ENCODE data around the gene CACNA1S.

The CACNA1S gene

GRCh38 chr1:201023920-201024624 lies 88.2 kb downstream of the CACNA1S start:
- no peak for DNase-seq

GRCh38 chr1:201023517-201023902 lies 88.7 kb downstream of the CACNA1S start, which contains the start of gene KIF21B:
TSS of gene KIF21B (minus strand) at chr1:201023714. CDS start at chr1:201023383, 331 bp downstream.
- DNase-seq = peak; percentile 93

- peak; percentile 53 for DNase-seq
Measured at GRCh38 chr1:201022820-201023516, 89.3 kb downstream of the CACNA1S start.

- DNase-seq = no peak
Measured at GRCh38 chr1:201022493-201022819, 89.8 kb downstream of the CACNA1S start.

- no peak for DNase-seq
Measured at GRCh38 chr1:201021630-201022492, 90.4 kb downstream of the CACNA1S start.

DNA sequence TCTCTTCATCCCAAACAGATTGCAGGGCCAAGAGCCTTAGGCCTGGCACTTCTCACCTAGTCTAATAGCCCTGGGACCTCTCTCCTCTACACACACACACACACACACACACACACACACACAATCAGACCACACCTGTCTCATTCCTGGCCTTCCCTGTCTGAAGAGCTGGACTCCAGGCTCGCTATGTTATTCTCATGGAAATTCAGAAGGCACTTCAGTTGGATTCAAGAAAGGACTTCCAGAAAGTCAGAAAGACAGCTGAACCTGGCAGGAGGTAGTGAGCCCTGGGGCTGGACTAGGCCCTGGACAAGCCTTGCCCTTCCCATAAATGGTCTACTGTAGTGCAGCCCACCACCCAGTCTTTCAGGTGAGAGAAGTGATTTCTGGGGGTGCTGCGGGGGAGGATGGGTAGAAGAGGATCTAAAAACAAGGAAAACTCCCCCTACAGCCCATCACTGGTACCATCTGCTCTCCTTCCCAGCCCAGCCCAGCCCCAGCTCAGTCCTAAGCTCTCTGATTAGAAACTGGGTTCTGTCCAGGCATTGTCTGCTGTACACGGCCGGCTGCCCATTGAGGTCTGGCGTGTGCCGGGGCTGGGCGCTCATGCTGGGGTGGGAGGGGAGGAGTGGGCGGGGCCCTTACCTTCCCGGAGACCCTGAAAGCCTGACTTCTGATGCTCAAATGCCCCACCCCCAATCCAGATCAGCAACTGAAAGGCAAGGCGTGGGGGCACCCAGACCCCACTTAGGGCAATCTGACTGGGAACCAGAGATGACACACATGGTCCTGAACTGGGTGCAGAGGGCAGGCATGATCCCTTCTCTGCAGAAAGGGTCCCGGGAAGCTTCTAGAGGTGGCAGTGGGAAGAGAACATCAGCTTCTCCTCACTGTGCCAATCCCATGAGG lies 91.3 kb downstream of the CACNA1S start:
- DNase-seq = peak; percentile 36

GRCh38 chr1:201020040-201020591 lies 92.1 kb downstream of the CACNA1S start:
- peak; percentile 48 for DNase-seq

GRCh38 chr1:201019321-201019977 lies 92.8 kb downstream of the CACNA1S start:
- peak; percentile 91 for DNase-seq

DNA sequence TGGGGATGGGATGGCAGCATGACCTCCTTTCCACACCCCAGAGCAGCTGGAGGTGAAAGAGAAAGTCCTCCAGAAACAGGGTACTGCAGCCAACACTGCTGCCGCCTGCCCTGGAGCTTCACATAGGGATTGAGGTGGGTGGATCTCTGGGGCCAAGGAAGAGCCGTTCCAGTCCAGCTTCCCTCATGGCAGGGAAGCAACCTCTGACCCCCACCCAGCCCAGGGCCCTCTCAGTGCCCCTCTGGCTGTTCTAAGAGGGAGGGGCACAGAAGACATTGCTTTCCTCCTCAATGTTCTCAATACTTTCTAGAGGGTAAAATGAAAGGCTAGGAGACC lies 94.4 kb downstream of the CACNA1S start:
- no peak for DNase-seq

GRCh38 chr1:201016943-201017827 lies 95.0 kb downstream of the CACNA1S start:
- DNase-seq = no peak

- no peak for DNase-seq
Measured at GRCh38 chr1:201016211-201016651, 96.0 kb downstream of the CACNA1S start.

GRCh38 chr1:201015551-201016091 lies 96.6 kb downstream of the CACNA1S start:
- DNase-seq = no peak

- DNase-seq = no peak
Measured at GRCh38 chr1:201014816-201015200, 97.4 kb downstream of the CACNA1S start.

- no peak for DNase-seq
Measured at GRCh38 chr1:201013991-201014815, 98.0 kb downstream of the CACNA1S start.

GRCh38 chr1:201013031-201013485 lies 99.2 kb downstream of the CACNA1S start:
- peak; percentile 27 for DNase-seq

DNA sequence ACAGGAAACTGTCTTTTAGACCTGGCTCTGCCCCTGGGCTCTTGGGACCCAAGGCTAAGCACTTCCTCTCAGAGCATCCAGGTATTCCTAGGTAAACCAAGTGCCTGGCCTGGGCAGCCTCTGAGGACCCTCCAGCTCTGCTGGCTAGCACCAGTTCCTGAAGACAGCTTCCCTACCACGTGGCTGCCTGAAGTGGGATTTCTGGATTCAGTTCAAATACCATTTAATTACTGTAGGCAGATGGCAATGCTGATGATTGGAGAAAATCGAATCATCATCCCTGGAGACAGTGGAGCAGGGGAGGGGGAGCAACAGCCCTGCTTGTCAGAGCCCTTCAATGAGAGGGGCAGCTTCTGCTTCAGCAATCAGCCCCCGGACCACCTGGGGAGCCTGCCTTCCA lies 100.6 kb downstream of the CACNA1S start:
- no peak for DNase-seq

DNA sequence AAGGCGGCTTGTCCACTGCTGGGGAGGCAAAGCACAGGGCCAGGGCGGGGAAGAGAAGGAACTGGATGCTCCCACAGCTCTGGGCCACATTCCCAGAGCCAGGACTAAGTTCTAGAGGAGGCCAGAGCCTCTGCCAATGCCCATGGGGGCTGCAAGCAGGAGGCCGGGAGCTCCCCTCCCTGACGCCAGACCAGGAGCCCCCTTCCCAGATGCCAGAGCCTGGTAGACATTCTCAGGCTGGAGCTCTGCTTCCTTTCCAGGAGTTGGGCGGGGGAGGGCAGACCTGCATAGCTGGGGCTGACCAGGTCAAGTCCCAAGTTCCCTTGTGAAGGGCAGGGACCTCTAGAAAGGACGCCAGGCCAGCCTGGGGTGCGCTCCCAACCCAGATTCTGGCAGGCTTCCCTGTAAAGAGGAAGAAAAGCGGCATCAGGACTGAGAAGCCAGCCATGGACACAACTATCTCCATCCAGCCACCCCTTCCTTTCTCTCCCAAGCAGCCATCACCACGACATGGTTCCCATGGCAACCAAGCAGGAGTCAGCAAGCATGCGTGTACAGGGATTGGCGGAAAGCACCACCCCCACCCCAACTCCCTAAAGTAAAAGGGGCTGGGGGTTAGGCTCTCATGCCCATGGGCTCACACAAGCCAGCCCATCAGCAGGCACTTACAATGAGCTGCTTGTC lies 102.1 kb downstream of the CACNA1S start:
- no peak for DNase-seq

DNA sequence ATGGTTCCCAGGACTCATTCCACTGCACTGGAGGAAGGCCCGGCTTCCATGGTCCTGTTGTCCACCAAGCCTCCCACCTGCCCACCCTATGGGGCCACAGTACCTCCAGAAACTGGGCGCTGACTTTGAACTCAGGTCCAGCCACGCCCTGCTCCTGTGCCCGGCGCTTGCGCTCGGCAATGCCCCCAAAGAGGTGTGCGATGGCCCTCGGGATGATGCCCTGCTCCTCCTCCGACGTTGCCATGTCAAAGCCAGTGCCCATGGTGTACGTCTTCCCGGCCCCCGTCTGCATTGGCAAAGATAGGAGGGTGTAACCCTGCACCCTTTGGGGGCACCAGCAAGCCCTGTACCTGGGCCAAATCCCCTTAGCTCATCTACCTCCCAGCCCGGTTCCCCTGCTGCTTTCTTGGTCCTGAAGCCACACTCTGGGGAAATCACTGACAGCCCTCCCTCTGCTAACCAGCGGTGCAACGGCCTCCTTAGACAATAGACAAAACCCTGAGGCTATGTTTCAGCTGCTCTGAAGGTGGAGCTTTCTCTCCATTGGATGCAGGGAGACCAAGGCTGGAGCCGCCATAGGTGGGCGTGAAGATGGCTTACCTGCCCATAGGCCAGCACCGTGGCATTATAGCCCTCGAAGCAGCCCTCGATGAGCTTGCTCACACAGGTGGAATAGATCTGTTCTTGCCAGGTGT lies 103.4 kb downstream of the CACNA1S start:
- no peak for DNase-seq
